ENCODE data around the gene SLC27A1. TPM values are rescaled to one million over a fixed set of nuclear protein-coding genes. Genes with fewer than 3 reads are reported as not detected.

SLC27A1 gene
- total RNA-seq, 1 donor from 2014 or later = 29.5 TPM

Other genes starting within 250 kb of the SLC27A1 start
- gene OCEL1, start 244.3 kb upstream of the SLC27A1 start, total RNA-seq = 6.5 and 15.1 TPM in 2 replicates
- 68.1 and 75.5 TPM in 2 replicates for gene NR2F6, start 224.6 kb upstream of the SLC27A1 start, total RNA-seq
- 31.3 and 40.0 TPM in 2 replicates for gene USHBP1, start 205.8 kb upstream of the SLC27A1 start, total RNA-seq
- gene BABAM1, start 203.1 kb upstream of the SLC27A1 start, total RNA-seq = 78.9 and 94.9 TPM in 2 replicates
- 0.39 and 4.3 TPM in 2 replicates for gene ANKLE1, start 188.6 kb upstream of the SLC27A1 start, total RNA-seq
- gene ABHD8, start 167.1 kb upstream of the SLC27A1 start, total RNA-seq = 6.8 and 9.3 TPM in 2 replicates
- 91.0 and 103 TPM in 2 replicates for gene MRPL34, start 164.7 kb upstream of the SLC27A1 start, total RNA-seq
- 74.4 and 78.0 TPM in 2 replicates for gene DDA1, start 161.0 kb upstream of the SLC27A1 start, total RNA-seq
- gene ANO8, start 135.7 kb upstream of the SLC27A1 start, total RNA-seq = 6.3 and 9.6 TPM in 2 replicates
- gene GTPBP3, start 133.0 kb upstream of the SLC27A1 start, total RNA-seq = 16.6 and 34.1 TPM in 2 replicates
- 5.4 and 22.9 TPM in 2 replicates for gene PLVAP, start 93.2 kb upstream of the SLC27A1 start, total RNA-seq
- not detected in 2 replicates for gene CCDC194, start 76.3 kb upstream of the SLC27A1 start, total RNA-seq
- gene BST2, start 64.9 kb upstream of the SLC27A1 start, total RNA-seq = 22.8 and 111 TPM in 2 replicates
- gene MVB12A, start 50.5 kb upstream of the SLC27A1 start, total RNA-seq = 88.2 and 108 TPM in 2 replicates
- gene TMEM221, start 21.9 kb upstream of the SLC27A1 start, total RNA-seq = 0.06 and 0.39 TPM in 2 replicates
- not detected in 2 replicates for gene NXNL1, start 9.6 kb upstream of the SLC27A1 start, total RNA-seq
- 168 and 179 TPM in 2 replicates for gene PGLS, start 41.1 kb downstream of the SLC27A1 start, total RNA-seq
- gene COLGALT1, start 85.1 kb downstream of the SLC27A1 start, total RNA-seq = 297 and 462 TPM in 2 replicates
- 0.19 and 0.70 TPM in 2 replicates for gene UNC13A, start 217.8 kb downstream of the SLC27A1 start, total RNA-seq
- 72.2 and 141 TPM in 2 replicates for gene MAP1S, start 249.0 kb downstream of the SLC27A1 start, total RNA-seq